HepG2 (cell line): ENCODE measurements around the gene SIRT7. TPM values are rescaled to one million over a fixed set of nuclear protein-coding genes. Genes with fewer than 3 reads are reported as not detected.

Experiments used
- AKAP8 ChIP-seq: sonication (generic); formaldehyde crosslinking; IDR thresholded peaks from 2 replicates; pipeline ENCODE4 v1.5.1; 2020; ENCODE audit warnings: mild to moderate bottlenecking, missing genetic modification reagents
- ARNTL ChIP-seq: sonication (generic); formaldehyde crosslinking; IDR thresholded peaks from 2 replicates; pipeline ENCODE4 v1.4.0; 2020; ENCODE audit warnings: mild to moderate bottlenecking, missing genetic modification reagents
- DDIT3 ChIP-seq: sonication (generic); formaldehyde crosslinking; IDR thresholded peaks from 2 replicates; pipeline ENCODE4 v1.4.0; 2020; ENCODE audit warnings: mild to moderate bottlenecking, missing genetic modification reagents
- FOXK1 ChIP-seq: sonication (generic); formaldehyde crosslinking; IDR thresholded peaks from 2 replicates; pipeline ENCODE4 v1.4.0; 2020; ENCODE audit warnings: low read depth, missing genetic modification reagents, borderline replicate concordance
- JUNB ChIP-seq: sonication (generic); formaldehyde crosslinking; IDR thresholded peaks from 2 replicates; pipeline ENCODE4 v1.8.0; 2022; ENCODE audit warnings: missing genetic modification reagents, mild to moderate bottlenecking, borderline replicate concordance
- MBD4 ChIP-seq: IDR thresholded peaks from 2 replicates; pipeline ENCODE4 v1.6.1; 2012; ENCODE audit warnings: low read length, inconsistent platforms, borderline replicate concordance
- NAIF1 ChIP-seq: sonication (generic); formaldehyde crosslinking; IDR thresholded peaks from 2 replicates; pipeline ENCODE4 v1.5.0; 2020; ENCODE audit warnings: mild to moderate bottlenecking, missing genetic modification reagents, borderline replicate concordance
- NFKBIZ ChIP-seq: IDR thresholded peaks from 2 replicates; pipeline ENCODE4 v1.6.1; 2018; ENCODE audit warnings: missing genetic modification reagents, missing compliant biosample characterization
- PITX1 ChIP-seq: sonication (generic); formaldehyde crosslinking; IDR thresholded peaks from 2 replicates; pipeline ENCODE4 v1.5.1; 2020; ENCODE audit warnings: mild to moderate bottlenecking, missing genetic modification reagents
- RFX3 ChIP-seq: IDR thresholded peaks from 2 replicates; pipeline ENCODE4 v1.6.1; 2016; ENCODE audit warnings: missing biosample characterization, missing genetic modification reagents
- SALL1 ChIP-seq: sonication (generic); formaldehyde crosslinking; IDR thresholded peaks from 2 replicates; pipeline ENCODE4 v1.8.0; 2022; ENCODE audit warnings: mild to moderate bottlenecking, missing genetic modification reagents
- SMARCC2 ChIP-seq: fragments of 450-650 bp; IDR thresholded peaks from 2 replicates; pipeline ENCODE4 v1.6.1; 2017; ENCODE audit warnings: antibody characterized with exemption, mild to moderate bottlenecking
- SP140L ChIP-seq: sonication (generic); formaldehyde crosslinking; IDR thresholded peaks from 2 replicates; pipeline ENCODE4 v1.4.0; 2020; ENCODE audit warnings: missing genetic modification reagents, borderline replicate concordance
- U2AF2 ChIP-seq: fragments of 200-400 bp; formaldehyde crosslinking; IDR thresholded peaks from 2 replicates; pipeline ENCODE4 v1.6.1; 2017; ENCODE audit warnings: low read depth, mild to moderate bottlenecking, low read length
- ZBTB21 ChIP-seq: sonication (generic); formaldehyde crosslinking; IDR thresholded peaks from 2 replicates; pipeline ENCODE4 v1.4.0; 2020; ENCODE audit warnings: missing genetic modification reagents
- ZFAT ChIP-seq: sonication (generic); formaldehyde crosslinking; conservative IDR thresholded peaks from 2 replicates; pipeline ENCODE4 v1.8.1; 2023; ENCODE audit warnings: missing genetic modification reagents, inconsistent platforms
- ZFP62 ChIP-seq: sonication (generic); formaldehyde crosslinking; IDR thresholded peaks from 2 replicates; pipeline ENCODE4 v1.4.0; 2020; ENCODE audit warnings: missing genetic modification reagents
- ZGPAT ChIP-seq: IDR thresholded peaks from 2 replicates; pipeline ENCODE4 v1.6.1; 2016; ENCODE audit warnings: mild to moderate bottlenecking
- ZNF224 ChIP-seq: sonication (generic); formaldehyde crosslinking; IDR thresholded peaks from 2 replicates; pipeline ENCODE4 v1.5.0; 2020; ENCODE audit warnings: mild to moderate bottlenecking, missing genetic modification reagents
- ZNF367 ChIP-seq: sonication (generic); formaldehyde crosslinking; IDR thresholded peaks from 2 replicates; pipeline ENCODE4 v1.4.0; 2020; ENCODE audit warnings: missing genetic modification reagents, borderline replicate concordance
- ZSCAN12 ChIP-seq: sonication (generic); formaldehyde crosslinking; IDR thresholded peaks from 2 replicates; pipeline ENCODE4 v1.9.0; 2021; ENCODE audit warnings: mild to moderate bottlenecking, missing genetic modification reagents
- polyA plus RNA-seq, 8 experiments: library from polyadenylated mRNA; depleted of rRNA in 3 of 8; stranded (reverse) in 7 of 8; unstranded in 1 of 8; fragments of >200 nt; fragmentation: Illumina TruSeq in 4 of 8; extraction: Trizol in 4 of 8; gene quantifications; 2 replicates each; pipeline versions ENCODE4 v1.2.1 to v1.2.3, GENCODE V29; 2011 to 2016; ENCODE audit warnings: low read depth in 4 of 8, missing spikeins in 1 of 8, mixed read lengths in 1 of 8; ENCODE audit not compliant: insufficient read depth in 1 of 8
- total RNA-seq, 5 experiments: library from RNA; depleted of rRNA; stranded (reverse); fragments of >200 nt; fragmentation: Illumina TruSeq; extraction: Trizol; gene quantifications; 2 replicates each; pipeline ENCODE4 v1.2.3, GENCODE V29; 2016; ENCODE audit warnings: low read depth in 1 of 5
- TF ChIP-seq, protein P1 (sequence below), 2 experiments: sonication (generic) in 1 of 2; formaldehyde crosslinking in 1 of 2; IDR thresholded peaks; 2 replicates each; pipeline versions ENCODE4 v1.6.1 to v1.9.0; 2014 to 2022; ENCODE audit warnings: antibody characterized with exemption in 1 of 2, borderline replicate concordance in 1 of 2, inconsistent platforms in 1 of 2, low read depth in 1 of 2, missing genetic modification reagents in 1 of 2

Gene SIRT7
- total and polyA plus RNA-seq, 2 of the 13 experiments (the other 11 are each of a cell fraction or from before 2014, with no cell fraction given) = 8.3 to 24.8 TPM

- TF ChIP-seq DDIT3 (CRISPR knock-in tag) (no peak), RFX3 (CRISPR knock-in tag) (no peak), PITX1 (CRISPR knock-in tag) (peak; percentile 73; the same call in 1 of the 2 replicates), MBD4 (no peak), SALL1 (CRISPR knock-in tag) (peak; percentile 80; the same call in 1 of the 2 replicates), ZBTB21 (no peak), U2AF2 (0 out of 2 replicates have a peak, but pooled peaks have one; percentile 21), NFKBIZ (CRISPR knock-in tag) (no peak), ZNF224 (CRISPR knock-in tag) (peak; percentile 79), ZSCAN12 (CRISPR knock-in tag) (0 out of 2 replicates have a peak, but pooled peaks have one; percentile 31), SMARCC2 (no peak), ZFP62 (CRISPR knock-in tag) (no peak), ZFAT (0 out of 2 replicates have a peak, but pooled peaks have one; percentile 49), ZNF367 (CRISPR knock-in tag) (no peak), NAIF1 (CRISPR knock-in tag) (no peak), FOXK1 (CRISPR knock-in tag) (peak; percentile 86; the same call in 1 of the 2 replicates), SP140L (no peak), AKAP8 (CRISPR knock-in tag) (peak; percentile 99), JUNB (CRISPR knock-in tag) (no peak), ARNTL (CRISPR knock-in tag) (peak; percentile 83), ZGPAT (CRISPR knock-in tag) (peak; percentile 83)
- TF ChIP-seq, protein P1, sequence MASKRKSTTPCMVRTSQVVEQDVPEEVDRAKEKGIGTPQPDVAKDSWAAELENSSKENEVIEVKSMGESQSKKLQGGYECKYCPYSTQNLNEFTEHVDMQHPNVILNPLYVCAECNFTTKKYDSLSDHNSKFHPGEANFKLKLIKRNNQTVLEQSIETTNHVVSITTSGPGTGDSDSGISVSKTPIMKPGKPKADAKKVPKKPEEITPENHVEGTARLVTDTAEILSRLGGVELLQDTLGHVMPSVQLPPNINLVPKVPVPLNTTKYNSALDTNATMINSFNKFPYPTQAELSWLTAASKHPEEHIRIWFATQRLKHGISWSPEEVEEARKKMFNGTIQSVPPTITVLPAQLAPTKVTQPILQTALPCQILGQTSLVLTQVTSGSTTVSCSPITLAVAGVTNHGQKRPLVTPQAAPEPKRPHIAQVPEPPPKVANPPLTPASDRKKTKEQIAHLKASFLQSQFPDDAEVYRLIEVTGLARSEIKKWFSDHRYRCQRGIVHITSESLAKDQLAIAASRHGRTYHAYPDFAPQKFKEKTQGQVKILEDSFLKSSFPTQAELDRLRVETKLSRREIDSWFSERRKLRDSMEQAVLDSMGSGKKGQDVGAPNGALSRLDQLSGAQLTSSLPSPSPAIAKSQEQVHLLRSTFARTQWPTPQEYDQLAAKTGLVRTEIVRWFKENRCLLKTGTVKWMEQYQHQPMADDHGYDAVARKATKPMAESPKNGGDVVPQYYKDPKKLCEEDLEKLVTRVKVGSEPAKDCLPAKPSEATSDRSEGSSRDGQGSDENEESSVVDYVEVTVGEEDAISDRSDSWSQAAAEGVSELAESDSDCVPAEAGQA (IDR thresholded peaks at IDR 0.05; ENCODE audit: low read depth) = no peak; the same call in 1 of the 2 replicates
- TF ChIP-seq, protein P1 (CRISPR knock-in tag; IDR thresholded peaks at IDR 0.05; ENCODE audit: borderline replicate concordance) = no peak
Observed at GRCh38 chr17:81909966-81910839, 7.8 kb downstream of the SIRT7 start (continued).
